Effector CD4-positive, alpha-beta T cell (primary cell): ENCODE measurements around the gene RIN3.
"Not testable (repeated sequence)": the region's sequence is repeated elsewhere in the genome, so short reads cannot be mapped to it uniquely, and the experiment has no call there.

ENCODE experiments used
- DNase-seq: peaks from one replicate; pipeline ENCODE4 v3.0.0-alpha.2; 2020

Gene RIN3

GRCh38 chr14:92534932-92535643 is 21.5 kb downstream of the RIN3 start:
- DNase-seq = no peak

- not testable (repeated sequence) for DNase-seq
Observed at GRCh38 chr14:92536231-92536630, 22.6 kb downstream of the RIN3 start.

GRCh38 chr14:92538412-92538985 is 24.9 kb downstream of the RIN3 start:
- no peak for DNase-seq

GRCh38 chr14:92539419-92539818 is 25.8 kb downstream of the RIN3 start:
- DNase-seq = no peak

GRCh38 chr14:92539875-92540274 is 26.3 kb downstream of the RIN3 start:
- DNase-seq = no peak

- DNase-seq = no peak
Observed at GRCh38 chr14:92540472-92541048, 27.0 kb downstream of the RIN3 start.

GRCh38 chr14:92542766-92543554 is 29.4 kb downstream of the RIN3 start:
- no peak for DNase-seq

- DNase-seq = no peak
Observed at GRCh38 chr14:92544051-92544720, 30.6 kb downstream of the RIN3 start.

- no peak for DNase-seq
Observed at GRCh38 chr14:92546347-92547053, 32.9 kb downstream of the RIN3 start.

GRCh38 chr14:92549105-92549858 is 35.7 kb downstream of the RIN3 start:
- DNase-seq = no peak

- no peak for DNase-seq
Observed at GRCh38 chr14:92549859-92550230, 36.3 kb downstream of the RIN3 start.

GRCh38 chr14:92551044-92551841 is 37.7 kb downstream of the RIN3 start:
- no peak for DNase-seq

GRCh38 chr14:92552066-92552465 is 38.5 kb downstream of the RIN3 start:
- no peak for DNase-seq

GRCh38 chr14:92553438-92553837 is 39.9 kb downstream of the RIN3 start:
- DNase-seq = no peak

- DNase-seq = no peak
Observed at GRCh38 chr14:92555465-92556111, 42.0 kb downstream of the RIN3 start.

- no peak for DNase-seq
Observed at GRCh38 chr14:92556255-92556741, 42.7 kb downstream of the RIN3 start.

GRCh38 chr14:92556863-92557543 is 43.4 kb downstream of the RIN3 start:
- DNase-seq = no peak

GRCh38 chr14:92557544-92557912 is 43.9 kb downstream of the RIN3 start:
- no peak for DNase-seq

- DNase-seq = no peak
Observed at GRCh38 chr14:92558319-92558718, 44.7 kb downstream of the RIN3 start.
